GM19023 (cell line): ENCODE data around the gene PCSK1N.
A peak's percentile ranks its signal among the peaks of the same experiment; 100 is the strongest.
"Not testable (repeated sequence)": the region's sequence is repeated elsewhere in the genome, so short reads cannot be mapped to it uniquely, and the experiment has no call there.

Experiments used
- ATAC-seq: cut with Tn5 transposase; IDR thresholded peaks from one replicate; pipeline ENCODE4 v1.9.1; 2021; ENCODE audit warnings: mild to moderate bottlenecking, moderate library complexity; ENCODE audit not compliant: unreplicated experiment

Gene PCSK1N

DNA sequence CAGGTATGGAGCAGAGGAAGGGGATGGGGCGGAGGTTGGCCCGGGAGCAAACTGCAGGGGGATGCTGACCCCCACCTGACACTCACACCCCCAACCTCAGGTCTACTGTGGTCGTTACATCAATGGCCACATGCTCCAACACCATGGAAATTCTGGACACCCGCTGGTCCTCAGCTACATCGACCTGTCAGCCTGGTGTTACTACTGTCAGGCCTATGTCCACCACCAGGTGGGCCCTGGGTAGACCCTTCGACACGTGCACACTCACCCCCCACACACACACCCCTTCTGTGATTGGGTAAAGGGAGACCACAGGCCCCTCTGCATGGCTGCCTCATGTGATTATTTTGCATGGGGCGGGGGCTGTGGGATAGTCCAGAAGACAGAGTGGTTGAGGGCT lies 11.3 kb downstream of the PCSK1N start:
- ATAC-seq, result no peak

DNA sequence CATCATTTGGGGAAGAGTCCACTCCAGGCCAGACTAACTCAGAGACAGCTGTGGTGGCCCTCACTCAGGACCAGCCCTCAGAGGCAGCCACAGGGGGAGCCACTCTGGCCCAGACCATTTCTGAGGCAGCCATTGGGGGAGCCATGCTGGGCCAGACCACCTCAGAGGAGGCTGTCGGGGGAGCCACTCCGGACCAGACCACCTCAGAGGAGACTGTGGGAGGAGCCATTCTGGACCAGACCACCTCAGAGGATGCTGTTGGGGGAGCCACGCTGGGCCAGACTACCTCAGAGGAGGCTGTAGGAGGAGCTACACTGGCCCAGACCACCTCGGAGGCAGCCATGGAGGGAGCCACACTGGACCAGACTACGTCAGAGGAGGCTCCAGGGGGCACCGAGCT lies 12.4 kb downstream of the PCSK1N start:
- no peak for ATAC-seq

DNA sequence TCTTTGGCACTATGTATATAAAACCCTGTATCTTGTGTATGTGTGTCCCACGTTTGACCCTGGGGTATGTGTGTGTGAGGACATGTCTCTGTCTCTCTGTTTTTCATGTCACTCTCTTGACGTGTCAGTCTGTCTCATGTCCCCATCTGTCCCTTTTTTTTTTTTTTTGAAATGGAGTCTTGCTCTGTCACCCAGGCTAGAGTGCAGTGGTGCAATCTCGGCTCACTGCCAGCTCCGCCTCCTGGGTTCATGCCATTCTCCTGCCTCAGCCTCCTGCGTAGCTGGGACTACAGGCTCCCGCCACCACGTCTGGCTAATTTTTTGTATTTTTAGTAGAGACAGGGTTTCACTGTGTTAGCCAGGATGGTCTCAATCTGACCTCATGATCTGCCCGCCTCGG lies 16.0 kb downstream of the PCSK1N start:
- not testable (repeated sequence) for ATAC-seq

DNA sequence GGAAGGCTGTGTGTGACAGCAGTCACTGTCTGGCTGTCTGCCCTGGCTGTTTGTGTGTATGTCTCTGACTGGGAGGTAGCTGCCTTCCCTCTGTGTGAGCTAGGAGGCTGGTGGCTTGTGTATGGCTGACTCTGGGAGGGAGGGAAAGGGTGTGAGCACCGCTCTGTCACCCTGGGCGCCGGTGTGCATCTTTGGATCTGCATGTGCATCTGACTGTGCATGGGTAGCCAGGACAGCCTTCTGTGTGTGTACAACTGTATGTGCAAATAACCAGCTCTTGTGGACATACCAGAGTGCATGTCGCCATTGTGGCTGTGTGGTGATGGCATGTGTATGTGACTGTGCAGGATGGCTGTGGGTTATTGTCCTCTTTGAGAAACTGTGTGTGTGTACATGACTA lies 16.5 kb downstream of the PCSK1N start:
- no peak for ATAC-seq

DNA sequence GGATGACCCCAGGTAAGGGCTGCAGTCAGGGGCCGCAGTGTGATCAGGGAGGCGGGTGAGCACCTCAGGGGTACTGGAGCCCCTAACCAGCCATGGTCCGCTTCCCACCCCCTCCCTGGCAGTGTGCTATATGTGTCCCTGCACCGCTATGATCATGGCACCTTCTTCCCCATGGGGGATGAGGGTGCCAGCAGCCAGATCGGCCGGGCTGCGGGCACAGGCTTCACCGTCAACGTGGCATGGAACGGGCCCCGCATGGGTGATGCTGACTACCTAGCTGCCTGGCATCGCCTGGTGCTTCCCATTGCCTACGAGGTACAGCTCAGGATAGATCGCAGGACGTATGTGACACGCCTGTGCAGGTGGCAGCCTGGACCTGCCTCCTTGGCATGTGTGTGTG lies 17.3 kb downstream of the PCSK1N start:
- no peak for ATAC-seq

DNA sequence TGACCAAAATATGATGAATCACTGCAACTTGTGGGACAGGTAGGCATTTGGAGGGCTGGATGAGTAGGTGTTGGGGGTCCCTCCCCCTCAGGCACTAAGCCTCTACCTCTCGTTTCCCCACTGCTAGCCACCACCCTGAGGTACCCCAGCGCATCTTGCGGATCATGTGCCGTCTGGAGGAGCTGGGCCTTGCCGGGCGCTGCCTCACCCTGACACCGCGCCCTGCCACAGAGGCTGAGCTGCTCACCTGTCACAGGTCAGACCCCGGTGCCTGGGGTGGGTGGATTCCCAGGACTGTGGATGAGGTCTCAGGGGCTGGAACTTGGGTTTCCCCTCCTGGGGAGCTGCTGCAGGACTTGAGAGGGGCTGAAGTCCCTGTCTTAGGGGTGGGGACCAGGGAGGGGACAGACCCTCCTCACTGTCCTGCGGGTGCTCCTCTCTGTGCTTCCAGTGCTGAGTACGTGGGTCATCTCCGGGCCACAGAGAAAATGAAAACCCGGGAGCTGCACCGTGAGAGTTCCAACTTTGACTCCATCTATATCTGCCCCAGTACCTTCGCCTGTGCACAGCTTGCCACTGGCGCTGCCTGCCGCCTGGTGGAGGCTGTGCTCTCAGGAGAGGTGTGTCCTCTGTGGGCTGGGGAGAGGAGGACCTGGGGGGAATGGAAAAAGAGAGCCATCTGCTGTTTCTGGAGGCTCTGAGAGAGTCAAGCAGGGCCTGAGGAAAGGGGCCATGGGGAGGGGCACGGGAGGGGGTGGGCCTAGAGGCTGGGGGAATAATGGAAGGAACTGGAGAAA lies 19.2 kb downstream of the PCSK1N start:
- ATAC-seq, result no peak

DNA sequence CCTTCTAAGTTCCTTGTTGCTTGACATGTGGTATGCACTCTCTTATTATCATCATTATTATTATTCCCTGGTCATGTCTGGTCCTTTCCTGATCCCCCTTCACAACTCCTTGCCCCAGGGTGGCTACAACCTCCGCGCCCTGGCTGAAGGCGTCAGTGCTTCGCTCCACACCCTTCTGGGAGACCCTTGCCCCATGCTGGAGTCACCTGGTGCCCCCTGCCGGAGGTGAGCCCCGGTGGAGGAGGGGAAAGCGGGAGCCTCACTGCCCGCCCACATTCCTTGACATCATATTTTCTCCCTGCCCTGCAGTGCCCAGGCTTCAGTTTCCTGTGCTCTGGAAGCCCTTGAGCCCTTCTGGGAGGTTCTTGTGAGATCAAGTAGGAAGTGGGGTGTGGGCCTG lies 20.1 kb downstream of the PCSK1N start:
- ATAC-seq, result no peak

DNA sequence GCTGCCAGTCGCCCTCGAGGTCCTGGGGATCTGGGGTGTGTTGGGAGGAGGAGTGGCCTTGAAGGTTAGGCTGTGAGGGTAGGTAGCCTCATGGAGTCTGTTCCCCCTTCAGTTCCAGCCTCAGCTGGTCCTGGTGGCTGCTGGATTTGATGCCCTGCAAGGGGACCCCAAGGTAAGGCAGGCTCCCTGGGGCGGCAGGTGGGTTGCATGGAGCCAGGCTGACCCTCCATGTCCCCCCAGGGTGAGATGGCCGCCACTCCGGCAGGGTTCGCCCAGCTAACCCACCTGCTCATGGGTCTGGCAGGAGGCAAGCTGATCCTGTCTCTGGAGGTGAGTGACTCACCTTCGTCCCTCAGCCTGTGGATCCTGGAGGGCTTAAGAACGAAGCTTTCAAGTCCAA lies 20.7 kb downstream of the PCSK1N start:
- no peak for ATAC-seq

DNA sequence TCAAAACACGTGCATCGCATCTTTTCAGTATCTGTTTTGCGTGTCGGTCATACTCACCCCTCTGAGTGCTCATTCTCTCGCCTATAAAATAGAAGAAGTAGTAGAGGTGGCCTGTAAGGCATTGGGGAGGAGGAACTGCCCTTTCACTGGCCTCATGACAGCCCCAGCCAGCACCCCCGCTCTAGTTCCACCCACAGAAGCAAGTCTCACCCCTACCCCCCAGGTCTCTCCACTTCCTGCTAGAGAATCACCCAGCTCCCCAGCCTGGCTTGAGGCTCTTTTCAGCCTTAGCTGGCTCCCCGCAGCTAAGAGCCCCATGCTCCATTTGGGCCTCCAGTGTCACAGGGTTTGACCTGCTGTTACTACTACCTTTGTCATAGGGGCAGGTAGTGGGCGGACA lies 21.8 kb downstream of the PCSK1N start:
- ATAC-seq, result no peak

DNA sequence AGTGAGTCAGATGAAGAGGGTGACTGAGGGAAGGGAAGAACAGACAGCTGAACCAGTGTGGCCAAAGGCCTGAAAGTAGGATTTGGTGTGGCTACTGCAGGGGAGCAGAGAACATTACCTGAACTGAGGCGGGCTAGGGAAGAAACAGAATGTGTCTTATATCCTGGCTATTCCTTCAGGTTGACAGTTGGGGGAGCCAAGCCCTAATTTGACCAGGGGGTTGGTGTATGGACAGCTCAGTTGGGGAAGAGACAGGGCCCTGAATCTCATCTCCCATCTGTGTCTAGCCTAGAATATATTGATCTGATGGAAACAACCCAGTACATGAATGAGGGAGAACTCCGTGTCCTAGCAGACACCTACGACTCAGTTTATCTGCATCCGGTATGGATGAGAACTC lies 29.3 kb downstream of the PCSK1N start:
- ATAC-seq, result no peak

DNA sequence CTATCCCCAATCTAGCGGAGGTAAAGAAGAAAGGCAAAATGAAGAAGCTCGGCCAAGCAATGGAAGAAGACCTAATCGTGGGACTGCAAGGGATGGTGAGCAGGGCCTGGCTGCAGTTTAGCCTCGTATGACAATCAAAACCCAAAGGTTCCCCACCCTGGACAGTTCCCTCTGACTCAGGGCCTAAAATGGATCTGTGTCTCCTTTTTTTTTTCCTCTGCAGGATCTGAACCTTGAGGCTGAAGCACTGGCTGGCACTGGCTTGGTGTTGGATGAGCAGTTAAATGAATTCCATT lies 32.6 kb downstream of the PCSK1N start:
- no peak for ATAC-seq

DNA sequence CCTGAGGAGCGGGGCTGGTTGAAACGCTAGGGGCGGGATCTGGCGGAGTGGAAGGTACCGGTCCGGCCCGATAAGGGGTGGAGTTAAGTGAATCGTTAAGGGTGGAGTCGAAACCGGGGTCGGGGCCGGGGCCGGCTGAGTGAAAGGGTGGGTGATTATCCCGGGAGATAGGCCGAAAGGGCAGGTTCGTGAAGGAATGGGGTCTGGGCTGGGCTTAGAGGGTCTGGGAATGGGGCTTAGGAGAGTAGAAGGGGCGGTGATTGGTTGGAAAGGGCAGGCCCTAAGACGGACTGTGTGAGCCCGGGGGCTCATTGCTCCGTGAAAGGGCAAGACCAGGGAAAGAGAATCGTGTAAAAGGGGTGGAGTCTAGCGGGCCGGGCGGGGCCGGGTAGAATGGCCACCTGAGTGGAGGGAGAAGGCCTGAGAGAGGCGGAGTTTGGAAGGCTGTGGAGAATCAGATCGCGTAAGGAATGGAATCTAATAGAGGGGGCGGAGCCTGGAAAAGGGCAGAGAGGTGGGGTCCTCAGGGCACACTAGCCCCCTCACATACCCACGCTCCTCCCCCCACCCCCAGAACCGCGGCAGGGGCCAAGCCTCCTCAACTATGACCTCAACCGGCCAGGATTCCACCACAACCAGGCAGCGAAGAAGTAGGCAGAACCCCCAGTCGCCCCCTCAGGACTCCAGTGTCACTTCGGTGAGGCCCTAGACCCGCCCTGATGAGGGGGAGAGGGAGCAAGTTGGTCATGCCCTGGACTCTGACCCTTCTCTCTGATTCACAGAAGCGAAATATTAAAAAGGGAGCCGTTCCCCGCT lies 33.1 kb downstream of the PCSK1N start:
- peak; percentile 42 for ATAC-seq

DNA sequence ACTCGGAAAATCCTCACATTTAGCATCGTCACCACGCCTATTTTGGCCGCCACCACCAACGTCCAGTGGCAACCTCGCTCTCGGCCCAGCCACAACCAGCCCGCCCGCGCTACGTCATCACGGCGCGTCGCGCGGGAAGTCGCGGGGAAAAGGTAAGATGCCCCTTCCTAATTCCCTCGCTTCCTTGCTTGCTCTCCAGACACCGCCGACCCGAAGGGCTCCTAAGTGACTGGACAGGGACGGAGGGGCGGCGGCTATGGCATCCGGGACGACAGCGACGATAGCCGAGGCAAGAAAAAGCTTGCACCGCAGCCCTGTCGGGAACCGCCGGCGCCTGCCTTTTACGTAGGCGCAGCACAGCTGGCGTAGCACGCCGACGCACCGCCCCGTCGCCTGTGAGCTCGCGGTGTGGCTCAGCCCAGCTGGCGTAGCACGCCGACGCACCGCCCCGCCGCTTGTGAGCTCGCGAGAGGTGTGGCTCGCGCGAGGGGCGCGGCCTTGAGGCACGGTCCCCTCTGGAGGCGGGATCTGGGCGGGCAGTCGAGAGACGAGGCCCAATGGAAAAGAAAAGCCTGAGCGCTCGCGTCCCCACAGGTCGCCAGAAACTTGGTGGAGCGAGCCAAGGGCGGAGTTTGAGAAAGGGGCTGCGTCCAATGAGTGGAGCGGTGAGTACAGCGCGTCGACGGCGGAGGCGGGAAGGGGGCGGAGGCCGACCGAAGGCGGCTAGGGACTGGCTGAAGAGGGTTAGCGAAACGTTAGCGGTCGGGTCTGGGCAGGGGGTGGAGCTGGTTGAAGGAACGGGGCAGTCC lies 33.9 kb downstream of the PCSK1N start, which contains the start of gene HDAC6:
Gene HDAC6, plus strand, starts transcription at position 788 of the 809 bp plus-strand sequence. CDS start 626 bp downstream, outside the sequence.
- ATAC-seq, result peak; percentile 87

DNA sequence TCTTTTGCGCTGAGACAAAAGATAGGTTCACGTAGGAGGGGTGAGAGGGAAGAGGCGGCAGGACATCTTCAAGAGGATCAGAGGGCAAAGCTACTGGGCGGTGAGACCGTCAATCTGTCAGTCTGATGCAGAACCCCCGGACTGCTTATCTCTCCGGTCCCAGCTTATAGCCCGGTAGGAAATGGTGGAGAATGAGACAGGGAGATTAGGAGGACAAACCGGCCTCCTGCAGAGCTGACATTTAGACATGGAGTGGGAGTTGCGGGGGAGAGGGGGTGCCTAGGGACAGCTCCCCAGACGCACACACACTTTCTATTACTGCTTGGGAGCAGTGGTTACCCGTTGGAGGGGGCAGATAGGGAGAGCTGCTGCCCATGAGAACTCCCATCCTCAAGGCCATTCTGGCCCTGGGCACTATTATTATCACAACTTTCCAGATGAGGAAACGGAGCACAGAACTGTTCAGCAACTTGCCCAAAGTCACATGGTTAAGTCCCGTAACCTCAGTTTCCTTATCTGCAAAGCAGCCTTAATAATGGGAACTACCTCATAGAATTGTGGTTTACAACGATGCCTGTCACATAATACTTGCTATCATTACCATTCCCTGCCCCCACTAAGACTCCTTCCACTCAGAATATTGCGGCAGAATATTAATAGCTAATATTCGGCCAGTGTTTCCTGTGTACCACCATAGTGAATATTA lies 34.7 kb downstream of the PCSK1N start:
- no peak for ATAC-seq

DNA sequence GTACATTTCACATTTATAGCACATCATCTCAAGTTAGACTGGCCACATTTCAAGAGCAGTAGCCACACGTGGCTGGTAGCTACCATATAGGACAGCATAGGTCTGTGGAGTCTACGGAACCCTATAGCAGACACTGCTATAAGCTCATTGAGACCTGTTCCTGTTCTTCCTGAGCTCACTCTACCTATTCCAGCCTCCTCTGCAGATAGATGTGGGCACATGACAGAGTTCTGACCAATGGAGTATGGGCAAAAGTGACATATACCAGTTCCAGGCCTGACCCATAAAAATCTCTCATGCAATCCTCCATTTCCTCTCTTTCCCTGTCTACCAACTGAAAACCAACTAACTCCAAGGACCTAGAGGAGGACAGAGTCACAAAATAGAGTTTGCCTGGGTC lies 37.1 kb downstream of the PCSK1N start:
- no peak for ATAC-seq

DNA sequence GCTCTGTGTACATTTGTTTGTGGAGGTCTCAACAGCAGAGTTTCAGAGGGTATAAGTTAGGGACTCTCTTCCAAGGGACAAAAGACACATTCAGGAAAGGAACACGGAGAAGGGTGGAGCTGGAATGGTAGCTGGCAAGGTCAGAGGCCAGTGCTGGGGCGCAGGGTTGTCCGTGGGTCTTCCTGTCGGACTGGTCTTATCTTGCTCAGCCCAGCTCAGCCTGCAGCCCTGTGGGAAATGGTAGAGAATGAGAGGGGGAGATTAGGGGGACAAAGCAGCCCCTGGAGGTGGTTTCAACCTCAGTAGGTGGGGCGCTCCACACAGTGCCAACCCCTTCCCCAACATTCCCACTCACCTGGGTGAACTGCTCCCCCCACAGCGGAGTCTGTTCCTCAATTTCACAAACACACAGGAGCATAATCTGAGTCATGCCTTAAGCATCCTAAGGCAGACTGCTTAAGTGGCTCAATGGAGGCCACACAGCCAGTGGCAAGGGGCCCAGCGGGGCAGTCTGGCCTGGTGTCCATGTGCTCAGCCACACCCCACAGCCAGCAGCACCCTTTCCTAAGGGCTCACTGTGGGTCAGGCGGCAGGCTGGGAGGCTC lies 40.4 kb downstream of the PCSK1N start:
- ATAC-seq, result no peak

DNA sequence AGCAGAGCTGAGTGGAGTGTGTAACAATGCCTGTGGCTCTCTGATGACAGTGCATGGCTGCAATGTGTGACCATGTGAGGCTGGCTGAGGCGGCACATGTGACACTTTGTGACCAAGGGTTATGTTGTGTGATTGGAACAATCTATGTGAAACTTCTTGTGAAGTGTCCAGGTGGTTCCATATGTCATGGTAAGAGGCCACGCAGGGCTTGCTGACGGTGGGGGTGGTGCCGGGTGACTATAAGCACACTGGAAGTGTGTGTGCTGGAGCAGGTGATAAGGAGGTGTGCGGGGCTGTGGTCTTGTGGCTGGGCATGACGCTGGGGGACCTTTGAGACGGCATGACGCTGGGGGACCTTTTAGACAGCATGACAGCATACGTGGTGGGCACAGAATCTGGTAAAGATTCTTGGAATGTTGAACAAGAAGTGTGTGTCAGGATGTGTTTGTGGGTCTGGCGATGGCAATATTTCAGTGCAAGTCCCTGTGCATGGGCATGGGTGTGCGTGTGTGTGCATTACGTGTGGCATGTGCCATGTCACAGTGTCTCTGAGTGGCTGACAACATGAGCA lies 41.0 kb downstream of the PCSK1N start:
- ATAC-seq, result no peak

DNA sequence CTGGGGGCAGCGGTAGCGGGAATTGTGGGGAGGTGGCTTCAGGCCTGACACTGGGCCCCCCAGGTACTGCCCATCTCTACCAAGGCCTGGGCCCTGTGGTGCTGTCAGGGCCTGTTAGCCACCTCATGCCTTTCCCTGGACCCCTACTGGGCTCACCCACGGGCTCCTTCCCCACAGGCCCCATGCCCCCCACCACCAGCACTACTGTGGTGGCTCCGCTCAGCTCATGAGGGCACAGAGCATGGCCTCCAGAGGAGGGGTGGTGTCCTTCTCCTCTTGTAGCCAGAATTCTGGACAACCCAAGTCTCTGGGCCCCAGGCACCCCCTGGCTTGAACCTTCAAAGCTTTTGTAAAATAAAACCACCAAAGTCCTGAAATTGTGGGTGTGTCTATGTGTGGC lies 41.5 kb downstream of the PCSK1N start:
- no peak for ATAC-seq

DNA sequence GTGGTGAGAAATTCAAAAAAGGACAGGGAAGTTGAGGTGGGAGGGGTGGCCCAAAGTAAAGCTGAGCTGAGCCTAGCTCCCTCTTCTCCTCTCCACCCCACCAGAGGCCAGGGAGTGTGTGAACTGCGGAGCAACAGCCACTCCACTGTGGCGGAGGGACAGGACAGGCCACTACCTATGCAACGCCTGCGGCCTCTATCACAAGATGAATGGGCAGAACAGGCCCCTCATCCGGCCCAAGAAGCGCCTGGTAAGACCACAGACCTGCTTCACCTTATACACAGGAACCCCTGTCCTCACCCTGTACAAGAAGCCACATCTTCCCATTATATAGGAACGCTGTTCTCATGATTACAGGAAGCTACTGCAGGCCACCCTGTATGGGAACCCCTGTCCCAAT lies 43.2 kb downstream of the PCSK1N start:
- no peak for ATAC-seq
